TTC549 (cell line): ENCODE results near the gene CEP170B.
"Not testable (repeated sequence)": the region's sequence is repeated elsewhere in the genome, so short reads cannot be mapped to it uniquely, and the experiment has no call there.

Experiments used
- FAIRE-seq: peaks from 2 replicates; lab custom pipeline; 2012; peaks lifted over from hg19 to GRCh38; lab: Jason Lieb, UNC

Gene CEP170B

DNA sequence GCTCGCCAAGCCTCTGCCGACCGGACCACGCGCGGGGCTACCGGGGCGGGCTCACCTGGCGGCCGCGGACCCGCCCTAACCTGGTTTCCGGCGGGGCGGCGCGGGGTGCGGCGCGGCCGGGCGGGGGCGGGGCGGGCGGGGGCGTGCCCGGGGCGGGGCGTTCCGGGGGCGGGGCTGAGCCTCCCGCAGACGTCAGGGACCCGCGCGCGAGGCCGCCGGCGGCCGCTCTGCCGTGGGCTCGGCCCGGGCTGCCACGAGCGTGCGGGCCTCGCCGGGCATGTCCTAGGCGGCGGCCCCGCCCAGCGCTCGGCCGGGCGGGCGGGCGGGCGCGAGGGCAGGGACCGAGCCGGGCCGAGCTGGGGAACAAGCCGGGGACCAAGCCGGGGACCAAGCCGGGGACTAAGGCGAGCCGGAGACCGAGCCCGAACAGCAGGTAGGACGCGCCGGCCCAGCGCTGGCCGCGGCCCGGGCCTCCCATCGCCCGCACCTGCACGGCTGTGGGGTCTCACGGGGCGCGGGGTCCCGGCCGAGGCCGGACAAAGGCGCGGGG lies at the start of gene CEP170B:
Gene CEP170B, plus strand, starts transcription at position 188 of the 550 bp plus-strand sequence. CDS start 3,183 bp downstream, outside the sequence.
- no peak for FAIRE-seq

DNA sequence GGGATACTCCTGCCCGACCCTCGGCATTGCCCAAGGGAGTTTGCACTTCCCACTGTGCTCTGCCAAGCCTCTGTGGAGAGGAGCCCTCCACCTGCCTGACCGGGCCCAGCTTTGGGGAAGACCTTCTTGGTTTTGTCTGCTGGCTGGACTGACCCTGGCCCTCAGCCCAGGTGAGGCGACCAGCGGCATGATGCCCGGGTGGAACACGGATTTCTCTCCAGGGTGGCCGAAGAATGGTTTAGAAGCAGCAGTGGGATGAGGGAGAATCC lies 48.5 kb upstream of the CEP170B start:
- FAIRE-seq = no peak

DNA sequence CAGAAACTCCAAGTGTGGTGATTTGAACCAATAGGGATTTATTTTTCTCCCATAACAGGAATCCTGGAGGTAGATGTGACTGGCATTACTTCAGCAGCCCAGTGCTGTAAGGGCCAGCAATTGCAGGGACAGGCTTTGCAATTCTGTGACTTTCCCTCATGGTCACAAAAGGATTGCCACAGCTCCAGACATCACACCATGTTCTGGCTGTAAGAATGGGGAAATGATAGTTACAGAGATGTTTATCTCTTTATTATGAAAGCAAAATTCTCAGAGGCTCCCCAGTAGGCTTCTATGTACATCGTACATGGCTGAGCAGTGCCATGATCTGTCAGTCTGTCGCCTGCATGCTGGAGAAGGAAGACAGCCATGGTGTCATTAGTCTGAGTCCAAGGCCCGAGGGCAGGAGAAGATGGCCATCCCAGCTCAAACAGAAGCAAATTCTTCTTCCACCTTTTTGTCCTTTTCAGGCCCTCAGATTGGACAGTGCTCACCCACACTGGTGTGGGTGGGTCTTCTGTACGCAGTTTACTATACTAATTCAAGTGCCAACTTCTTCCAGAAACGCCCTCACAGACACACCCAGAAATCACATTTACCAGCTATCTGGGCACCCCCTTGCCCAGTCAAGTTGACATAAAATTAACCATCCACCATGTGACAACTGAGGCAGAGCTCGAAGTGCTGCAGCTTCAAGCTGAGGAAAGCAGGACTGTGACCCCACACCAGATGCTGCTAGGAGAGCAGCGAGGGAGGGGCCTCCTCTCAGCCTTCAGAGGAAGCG lies 46.9 kb upstream of the CEP170B start:
- FAIRE-seq = no peak

DNA sequence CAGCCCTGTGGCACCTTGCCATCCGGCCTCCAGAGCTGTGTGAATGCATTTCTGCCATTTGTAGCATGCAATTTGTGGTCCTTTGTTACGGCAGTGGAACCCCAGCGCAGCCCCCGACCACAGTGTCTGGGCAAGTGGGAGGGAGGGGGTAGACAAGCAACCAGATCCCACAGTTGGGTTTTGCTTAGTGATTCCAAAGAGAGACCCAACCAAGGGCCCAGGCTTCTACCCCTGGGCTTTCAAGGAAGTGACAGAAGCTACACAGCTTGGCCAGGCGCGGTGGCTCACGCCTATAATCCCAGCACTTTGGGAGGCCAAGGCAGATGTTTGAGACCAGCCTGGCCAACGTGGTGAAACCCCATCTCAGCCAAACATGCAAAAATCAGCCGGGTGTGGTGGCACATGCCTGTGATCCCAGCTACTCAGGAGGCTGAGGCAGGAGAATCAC lies 46.3 kb upstream of the CEP170B start:
- no peak for FAIRE-seq

DNA sequence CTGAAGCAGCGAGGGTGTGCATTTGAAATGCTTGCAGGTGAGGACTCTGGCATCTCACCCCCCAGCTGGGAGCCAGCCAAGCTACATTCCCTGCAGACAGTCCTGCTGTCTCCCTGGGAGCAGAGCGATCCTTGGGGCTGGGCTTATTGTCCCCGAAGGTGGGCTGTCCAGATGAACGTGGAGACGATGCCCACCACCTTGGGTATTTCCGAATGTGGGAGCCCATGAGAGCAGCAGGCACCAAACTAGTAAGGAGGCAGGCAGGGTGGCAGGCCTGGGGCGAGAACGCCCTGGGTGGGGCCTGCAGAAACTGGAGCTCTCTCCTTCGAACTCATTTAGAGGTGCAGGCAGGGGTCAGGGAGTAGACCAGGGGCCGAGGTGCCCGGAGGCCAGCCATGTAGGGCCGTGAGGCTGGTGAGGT lies 45.7 kb upstream of the CEP170B start:
- FAIRE-seq = no peak

DNA sequence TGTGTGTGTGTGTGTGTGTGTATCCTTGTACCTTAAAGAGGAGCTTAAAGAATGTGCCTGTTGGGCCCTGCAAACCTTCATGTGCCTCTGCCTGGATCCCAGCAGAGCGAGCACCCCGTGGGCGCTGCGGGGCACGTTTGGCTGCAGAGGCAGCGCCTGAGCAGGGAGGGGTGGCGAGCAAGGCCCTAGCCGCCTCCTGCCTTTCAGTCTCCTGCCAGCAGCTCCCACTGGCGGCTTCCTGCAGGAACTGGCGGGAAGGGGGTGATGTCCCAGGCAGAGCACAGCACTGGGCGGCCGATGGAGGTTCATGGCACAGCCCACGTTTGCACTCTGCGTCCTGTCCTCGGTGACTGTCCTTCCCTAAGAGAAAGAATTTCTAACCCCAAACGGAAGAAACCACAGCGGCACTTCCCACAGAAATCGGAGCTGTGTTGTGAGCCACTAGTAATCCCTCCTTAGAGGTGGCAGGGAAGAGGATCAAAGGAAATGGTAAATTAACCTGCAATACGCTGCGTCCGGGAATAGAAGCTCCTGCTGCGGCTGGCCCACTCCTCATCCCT lies 44.3 kb upstream of the CEP170B start:
- FAIRE-seq = no peak

DNA sequence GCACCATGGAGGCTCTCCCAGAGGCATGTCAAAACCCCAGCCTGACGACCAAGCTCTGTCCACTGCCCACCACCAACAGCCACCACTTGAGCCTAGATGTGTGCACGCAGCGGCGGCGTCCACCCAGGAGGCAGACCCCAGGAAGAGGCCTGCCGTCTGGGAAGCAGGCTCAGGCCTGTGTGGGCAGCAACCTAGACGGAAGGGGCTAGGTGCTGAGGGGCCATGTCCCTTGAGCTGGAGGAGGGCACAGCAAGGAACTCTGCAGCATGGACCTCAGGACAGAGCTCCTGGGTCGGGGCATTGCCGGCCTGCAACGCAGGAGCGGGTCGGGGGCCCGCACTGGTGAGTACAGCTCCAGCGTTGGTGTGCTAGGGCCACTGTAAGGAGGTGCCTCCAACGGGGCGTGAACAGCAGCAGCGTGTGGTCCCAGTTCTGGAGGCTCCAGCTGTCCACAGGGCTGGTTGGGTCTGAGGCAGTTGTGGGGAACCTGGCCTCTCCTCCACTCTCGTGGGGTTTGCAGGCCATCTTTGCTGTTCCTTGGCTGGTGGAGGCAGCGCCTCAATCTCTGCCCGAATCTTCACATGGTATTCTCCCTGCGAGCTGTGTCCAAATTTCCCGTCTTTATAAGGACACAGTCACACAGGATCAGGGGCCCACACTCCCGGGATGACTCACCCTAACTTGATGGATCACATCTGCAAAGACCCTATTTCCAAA lies 43.7 kb upstream of the CEP170B start:
- no peak for FAIRE-seq

DNA sequence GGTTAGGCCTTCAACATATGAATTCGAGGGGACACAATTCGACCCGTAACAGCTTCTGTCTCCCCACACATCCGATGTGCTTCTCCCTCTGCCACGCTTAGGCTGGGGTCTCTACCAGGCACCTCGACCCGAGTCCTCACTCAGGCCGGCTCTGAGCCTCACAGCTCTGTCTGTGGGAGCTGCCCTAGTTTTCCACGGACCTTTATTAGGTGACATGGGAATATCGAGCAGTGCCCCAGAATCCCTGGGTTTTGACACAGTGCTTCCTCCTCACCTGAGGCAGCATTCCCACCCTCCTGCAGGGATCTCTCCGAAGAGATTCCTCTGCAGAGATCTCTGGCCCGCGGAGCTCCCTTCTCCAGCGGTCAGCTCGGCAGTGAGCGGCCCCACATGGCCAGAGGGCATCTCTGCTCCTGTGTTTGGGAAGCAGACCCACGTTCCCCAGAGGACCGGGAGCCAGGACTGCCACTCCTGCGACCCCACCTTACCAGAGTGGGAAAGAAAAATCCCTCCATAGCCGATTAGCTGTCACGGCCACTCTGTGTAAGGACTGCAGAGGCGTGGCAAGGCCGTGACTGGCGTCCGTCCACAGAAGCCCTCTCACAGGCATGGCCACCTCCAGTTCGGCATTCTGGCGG lies 43.0 kb upstream of the CEP170B start:
- FAIRE-seq = no peak

DNA sequence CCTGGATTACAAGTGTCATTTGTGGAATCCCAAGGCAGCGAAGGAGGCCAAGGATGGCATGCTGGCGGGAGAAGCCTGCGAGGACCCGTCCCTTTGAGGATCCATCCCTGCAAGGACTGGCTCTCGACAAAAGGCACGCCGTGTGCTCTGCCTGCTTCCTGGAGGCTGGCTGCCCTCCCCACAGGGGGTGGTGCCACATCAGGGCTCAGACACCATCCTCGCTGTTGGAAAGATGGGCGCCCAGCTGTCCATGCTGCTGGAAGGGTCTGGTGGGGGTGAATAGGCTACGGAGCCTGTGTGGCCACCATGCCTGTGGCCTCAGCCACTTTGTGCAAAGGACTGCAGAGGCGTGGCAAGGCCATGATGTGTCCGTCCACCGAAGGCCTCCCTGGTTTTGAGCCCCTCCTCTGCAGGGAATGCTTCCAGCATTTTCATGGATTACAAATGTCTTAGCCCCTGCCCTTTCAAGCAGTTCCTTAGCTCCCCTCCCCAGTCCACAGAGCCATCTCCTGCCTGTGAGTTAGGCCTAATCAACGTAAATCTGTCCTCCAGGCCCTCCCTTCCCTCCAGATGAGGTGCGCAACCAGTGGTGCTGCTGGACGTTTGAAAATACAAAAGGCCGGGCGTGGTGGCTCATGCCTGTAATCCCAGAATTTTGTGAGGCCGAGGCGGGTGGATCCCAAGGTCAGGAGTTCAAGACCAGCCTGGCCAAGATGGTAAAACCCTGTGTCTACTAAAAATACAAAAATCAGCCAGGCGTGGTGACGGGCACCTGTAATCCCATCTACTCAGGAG lies 42.0 kb upstream of the CEP170B start:
- no peak for FAIRE-seq

DNA sequence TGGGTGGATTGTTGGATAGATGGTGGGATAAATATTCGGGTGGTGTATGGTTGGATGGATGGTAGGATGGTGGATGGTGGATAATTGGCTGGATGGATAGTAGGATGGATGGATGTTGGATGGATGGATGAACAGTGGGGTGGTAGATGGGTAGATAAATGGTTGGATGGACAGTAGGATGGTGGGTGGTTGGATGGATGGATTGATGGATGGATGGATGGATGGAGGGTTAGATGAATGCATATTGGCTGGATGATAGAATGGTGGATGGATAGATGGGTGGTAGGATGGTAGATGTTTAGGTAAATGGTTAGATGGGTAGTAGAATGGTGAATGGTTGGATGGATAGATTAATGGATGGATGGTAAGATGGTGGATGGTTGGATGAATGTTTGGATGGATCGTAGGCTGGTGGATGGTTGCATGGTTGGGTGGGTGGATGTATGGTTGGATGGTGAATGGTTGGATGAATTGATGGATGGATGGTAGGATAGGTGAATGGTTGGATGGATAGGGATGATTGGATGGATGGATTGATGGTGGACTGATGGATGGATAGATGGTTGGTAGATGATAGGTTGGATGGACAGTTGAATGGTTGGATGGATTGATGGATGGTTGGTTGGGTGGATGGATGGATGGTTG lies 40.6 kb upstream of the CEP170B start:
- no peak for FAIRE-seq

DNA sequence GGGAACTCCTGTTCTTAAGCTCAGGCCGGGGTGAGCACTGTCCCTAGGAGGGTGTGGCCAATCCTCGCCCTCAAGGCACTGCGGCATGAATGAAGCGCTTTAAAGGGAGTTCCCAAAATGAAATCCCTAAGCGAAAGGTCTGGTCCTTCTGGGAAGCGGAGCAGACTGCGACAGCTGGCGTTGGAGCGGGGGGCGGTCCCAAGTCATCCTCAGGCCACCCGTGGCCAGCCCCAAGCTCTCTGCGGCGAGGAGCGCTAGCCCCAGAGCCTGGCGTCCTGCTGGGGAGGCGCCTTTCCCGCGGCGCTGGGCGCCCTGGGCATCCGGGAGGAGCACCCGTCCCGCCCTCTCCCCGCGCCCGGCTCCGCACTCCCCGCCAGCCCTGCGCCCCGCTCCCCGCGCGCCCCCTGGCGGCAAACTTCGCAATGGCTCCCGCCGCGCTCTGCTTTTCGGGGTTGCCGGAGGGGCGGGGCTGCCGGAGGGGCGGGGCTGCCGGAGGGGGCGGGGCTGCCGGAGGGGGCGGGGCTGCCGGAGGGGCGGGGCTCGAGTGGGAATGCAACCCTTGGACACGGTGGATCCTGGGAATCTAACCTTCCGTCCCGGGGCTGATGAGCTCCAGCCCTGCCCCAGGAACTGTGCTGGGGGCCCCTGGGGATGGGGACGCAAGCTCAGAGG lies 38.7 kb upstream of the CEP170B start:
- no peak for FAIRE-seq

DNA sequence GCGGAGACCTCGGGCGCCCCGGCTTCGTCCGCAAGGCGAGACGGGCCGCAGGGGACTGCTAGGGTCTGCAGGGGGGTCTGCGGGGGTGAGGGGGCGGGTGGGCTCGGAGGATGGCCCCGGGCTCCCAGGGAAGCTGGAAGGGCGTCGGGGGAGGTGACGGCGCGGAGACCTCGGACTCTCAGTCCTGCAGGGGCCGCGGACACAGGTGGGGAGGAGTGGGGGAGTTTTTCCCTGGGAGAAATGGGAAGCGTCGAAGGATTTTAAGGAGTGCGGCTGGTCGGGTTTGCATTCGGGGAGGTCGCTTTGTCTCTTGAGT lies 38.2 kb upstream of the CEP170B start:
- no peak for FAIRE-seq

DNA sequence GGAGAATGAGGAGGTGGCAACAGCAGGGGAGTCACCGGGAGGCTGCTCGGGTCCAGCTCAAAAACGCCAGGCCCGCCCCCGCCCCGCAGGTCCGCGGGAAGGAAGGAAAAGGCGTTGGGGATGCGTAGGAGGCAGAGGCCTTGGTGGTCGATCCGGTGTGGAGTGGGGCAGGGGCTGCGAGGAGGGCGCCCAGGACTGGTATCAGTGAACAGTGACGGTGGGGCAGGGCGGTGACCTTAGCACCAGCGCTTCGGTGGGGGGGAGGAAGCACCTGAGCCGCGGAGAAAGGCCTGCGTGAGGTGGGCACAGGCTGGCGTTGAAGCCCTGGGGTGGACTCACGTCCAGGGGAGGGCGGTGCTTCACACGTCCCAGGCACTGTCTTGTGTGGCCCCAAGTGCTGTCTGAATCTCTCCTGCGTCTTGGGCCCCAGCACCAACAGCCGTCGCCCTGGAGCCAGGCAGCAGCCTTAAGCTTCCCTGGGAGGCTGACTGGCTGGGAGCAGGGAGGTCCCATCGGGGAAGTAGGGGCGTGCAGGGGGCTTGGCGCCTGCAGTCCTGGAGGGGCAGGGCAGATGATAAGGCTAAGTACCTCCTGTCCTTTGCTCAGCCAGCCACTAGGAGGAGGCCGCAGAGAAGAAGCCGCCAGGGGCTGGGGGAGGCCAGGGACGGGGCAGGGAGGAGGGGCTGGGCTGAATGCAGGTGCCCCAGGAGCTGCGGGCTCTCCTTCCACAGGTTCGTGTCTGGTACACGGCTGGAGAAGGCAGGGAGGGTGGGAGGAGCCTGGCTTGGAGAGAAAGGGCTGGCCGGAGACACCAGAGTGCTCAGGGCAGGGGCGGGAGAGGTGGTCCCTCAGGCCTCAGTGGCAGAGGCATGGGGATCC lies 37.7 kb upstream of the CEP170B start:
- FAIRE-seq = no peak

DNA sequence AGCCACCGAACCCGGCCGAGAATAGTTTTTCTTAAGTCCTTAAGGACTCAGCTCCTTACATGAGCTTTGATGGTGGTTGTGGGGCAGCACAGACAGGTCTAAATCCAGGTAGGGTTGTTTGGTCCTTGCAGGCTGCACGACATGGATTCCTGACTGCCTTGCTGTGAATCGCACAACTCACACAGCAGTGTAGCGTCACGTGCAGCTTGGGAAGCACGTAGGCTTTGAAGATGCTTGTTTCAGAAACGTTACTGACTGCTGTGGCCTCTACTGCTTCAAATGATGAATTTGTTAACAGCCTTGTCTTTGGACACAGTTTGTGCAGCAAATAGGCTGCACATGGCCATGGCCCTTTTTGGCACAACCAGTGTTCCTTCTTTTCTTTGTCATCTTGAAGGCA lies 34.3 kb upstream of the CEP170B start:
- FAIRE-seq = no peak

DNA sequence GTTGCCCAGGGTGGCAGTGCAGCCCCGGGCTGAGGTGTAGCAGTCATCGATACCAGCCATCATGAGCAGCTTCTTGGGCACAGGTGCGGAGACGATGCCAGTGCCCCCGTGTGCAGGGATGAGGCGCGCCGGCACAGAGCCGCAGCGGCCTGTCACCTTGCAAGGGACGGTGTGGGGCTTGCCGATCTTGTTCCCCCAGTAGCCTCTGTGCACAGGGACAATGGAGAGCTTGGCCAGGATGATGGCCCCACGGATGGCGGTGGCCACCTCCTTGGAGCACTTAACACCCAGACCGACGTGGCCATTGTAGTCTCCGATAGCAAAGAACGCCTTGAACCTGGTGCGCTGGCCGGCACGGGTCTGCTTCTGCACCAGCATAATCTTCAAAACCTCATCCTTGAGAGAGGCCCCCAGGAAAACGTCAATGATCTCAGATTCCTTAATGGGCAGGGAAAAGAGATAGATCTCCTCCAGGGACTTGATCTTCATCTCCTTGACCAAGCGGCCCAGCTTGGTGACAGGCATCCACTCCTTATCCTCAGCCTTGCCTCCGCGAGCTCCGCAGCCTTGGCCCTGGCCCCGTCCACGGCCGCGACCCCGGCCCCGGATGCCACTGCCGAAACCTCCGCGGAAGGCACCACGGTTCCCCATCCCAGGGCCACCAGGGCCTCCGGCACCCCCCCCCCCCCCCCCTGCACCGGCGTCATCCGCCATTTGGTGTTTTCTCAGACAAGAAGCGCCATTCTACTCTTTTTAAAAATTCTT lies 28.7 kb upstream of the CEP170B start:
- FAIRE-seq = not testable (repeated sequence)

DNA sequence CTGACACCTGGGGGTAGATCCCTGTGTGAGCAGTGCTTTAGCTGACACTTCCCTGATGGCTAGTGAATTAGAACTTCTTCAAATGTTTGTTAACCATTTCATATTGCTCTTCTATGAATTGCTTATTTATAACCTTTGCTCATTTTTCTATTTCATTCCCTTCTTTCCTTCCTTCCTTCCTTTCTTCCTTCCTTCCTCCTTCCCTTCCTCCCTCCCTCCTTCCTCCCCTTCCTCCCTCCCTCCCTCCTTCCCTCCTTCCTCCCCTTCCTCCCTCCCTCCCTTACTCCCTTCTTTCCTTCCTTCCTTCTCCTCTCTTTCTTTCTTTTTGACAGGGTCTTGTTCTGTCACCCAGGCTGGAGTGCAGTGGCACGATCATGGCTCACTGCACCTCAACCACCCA lies 23.3 kb upstream of the CEP170B start:
- FAIRE-seq = no peak

DNA sequence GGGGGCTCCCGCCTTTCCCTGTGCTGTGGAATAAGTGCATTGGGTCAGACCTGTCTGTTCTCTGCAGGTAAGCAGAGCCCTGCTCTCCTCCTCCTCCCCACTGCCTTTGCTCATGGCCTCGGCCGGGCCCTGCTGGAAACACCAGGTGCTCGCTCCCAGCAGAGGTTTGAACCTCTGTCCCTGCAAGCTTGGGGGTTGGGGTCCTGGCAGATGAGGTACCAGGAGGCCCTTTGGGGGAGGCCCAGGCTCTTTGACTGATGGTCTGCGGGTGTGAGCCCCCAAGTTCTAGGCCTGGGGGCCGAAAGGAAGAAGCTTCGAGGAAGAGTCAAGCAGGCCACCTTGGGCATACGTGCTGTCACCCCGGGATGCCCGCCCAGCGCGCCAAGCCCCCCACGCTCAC lies 22.1 kb upstream of the CEP170B start:
- no peak for FAIRE-seq

DNA sequence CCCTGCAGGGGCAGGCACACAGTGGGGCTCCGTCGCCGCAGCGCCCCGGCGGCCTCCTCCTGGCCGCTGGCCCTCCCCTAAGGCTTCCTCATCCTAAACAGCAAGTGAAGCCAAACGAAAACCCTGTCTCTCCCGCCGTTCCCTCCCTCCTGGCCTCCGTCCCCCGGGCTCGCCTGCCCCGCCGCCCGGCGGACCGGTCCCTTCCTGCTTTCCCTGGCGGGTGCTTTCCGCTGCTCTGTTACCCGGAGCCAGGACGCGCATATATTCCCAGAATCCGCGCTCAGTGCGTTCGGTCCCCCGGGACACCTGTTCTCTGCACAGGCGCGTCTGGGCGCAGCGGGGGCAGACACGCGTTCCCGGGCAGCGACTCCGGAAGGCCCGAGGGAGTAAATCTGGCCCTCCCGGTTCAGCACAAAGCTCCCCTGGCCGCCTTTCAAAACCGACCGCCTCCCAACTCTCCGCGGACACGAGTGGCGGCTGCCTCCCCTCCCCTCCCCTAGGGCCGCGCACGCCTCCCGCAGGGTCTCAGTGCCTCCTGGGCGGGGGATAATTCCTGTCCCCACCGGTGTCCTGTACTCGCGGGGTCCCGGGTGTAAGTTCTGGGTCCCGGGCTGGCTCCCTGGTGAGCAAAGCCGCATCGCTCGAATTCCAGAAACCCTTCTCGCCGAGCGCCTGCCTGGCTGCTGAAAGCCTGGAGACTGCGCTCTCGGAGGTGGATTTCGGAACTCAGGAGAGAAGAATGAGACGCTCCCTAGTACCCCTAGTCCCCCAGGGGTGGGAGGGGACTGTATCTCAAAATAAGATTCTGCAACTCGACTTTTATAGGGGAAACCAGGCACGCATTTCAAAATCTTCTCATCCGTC lies 21.4 kb upstream of the CEP170B start:
- FAIRE-seq = no peak
